Tibial nerve (tissue), 4 donors: ENCODE measurements around the gene M1AP. TPM values are rescaled to one million over a fixed set of nuclear protein-coding genes. Genes with fewer than 3 reads are reported as not detected.
A peak's percentile ranks its signal among the peaks of the same experiment; 100 is the strongest.

ENCODE experiments used
- DNase-seq, 2 donors: peaks; one replicate each; pipeline ENCODE4 v3.0.0-alpha.2; 2019; ENCODE audit warnings: low spot score in 2 of 2
- H3K27ac ChIP-seq, 4 donors: fragments of 200-600 bp; sonication (generic) in 3 of 4; one replicate each; pipeline ENCODE4 v1.5.1; 2017 to 2019; ENCODE audit warnings: mild to moderate bottlenecking in 1 of 4
- H3K27me3 ChIP-seq, 2 donors: fragments of 200-600 bp; sonication (generic) in 1 of 2; one replicate each; pipeline versions ENCODE4 v1.5.1 to v1.6.0; 2017 to 2019
- H3K36me3 ChIP-seq, 3 donors: fragments of 200-600 bp; sonication (generic); one replicate each; pipeline ENCODE4 v1.5.1; 2018 to 2019
- H3K4me1 ChIP-seq, 4 donors: fragments of 200-600 bp; sonication (generic) in 3 of 4; one replicate each; pipeline ENCODE4 v1.5.1; 2017 to 2019
- H3K4me3 ChIP-seq, 4 donors: fragments of 200-600 bp; sonication (generic) in 3 of 4; one replicate each; pipeline ENCODE4 v1.5.1; 2017 to 2019; ENCODE audit warnings: mild to moderate bottlenecking in 1 of 4, moderate library complexity in 1 of 4
- H3K9me3 ChIP-seq, 4 donors: fragments of 200-600 bp; sonication (generic) in 3 of 4; one replicate each; pipeline ENCODE4 v1.5.1; 2017 to 2019
- EP300 ChIP-seq, 2 donors: sonication (generic); formaldehyde crosslinking; IDR thresholded peaks; one replicate each; pipeline ENCODE4 v1.6.1; 2017; ENCODE audit warnings: antibody characterized with exemption in 2 of 2, mild to moderate bottlenecking in 1 of 2
- POLR2A ChIP-seq, 2 donors: fragments of 450-650 bp; IDR thresholded peaks; one replicate each; pipeline ENCODE4 v1.6.1; 2017; ENCODE audit warnings: antibody characterized with exemption in 2 of 2, mild to moderate bottlenecking in 2 of 2, moderate library complexity in 2 of 2
- WGBS, 2 donors: methylation state at CpG; one replicate each; pipeline ENCODE4 v1.1.5; 2018; 5-methylcytosine and 5-hydroxymethylcytosine counted together
- total RNA-seq, 4 donors: library from RNA; depleted of rRNA; stranded (reverse); fragments of >200 nt; gene quantifications; one replicate each; pipeline ENCODE4 v1.1.0, GENCODE V29; 2016
- TF ChIP-seq, protein P1 (sequence below), 5 experiments: fragments of 200-600 bp in 3 of 5; fragments of 450-650 bp in 2 of 5; sonication (generic) in 3 of 5; IDR thresholded peaks; one replicate each; pipeline ENCODE4 v1.5.1; 2016 to 2019; ENCODE audit warnings: antibody characterized with exemption in 5 of 5, mild to moderate bottlenecking in 3 of 5, moderate library complexity in 2 of 5

M1AP gene
- total RNA-seq, 4 donors from 2014 or later = 0.21 TPM; not detected in 3

DNA sequence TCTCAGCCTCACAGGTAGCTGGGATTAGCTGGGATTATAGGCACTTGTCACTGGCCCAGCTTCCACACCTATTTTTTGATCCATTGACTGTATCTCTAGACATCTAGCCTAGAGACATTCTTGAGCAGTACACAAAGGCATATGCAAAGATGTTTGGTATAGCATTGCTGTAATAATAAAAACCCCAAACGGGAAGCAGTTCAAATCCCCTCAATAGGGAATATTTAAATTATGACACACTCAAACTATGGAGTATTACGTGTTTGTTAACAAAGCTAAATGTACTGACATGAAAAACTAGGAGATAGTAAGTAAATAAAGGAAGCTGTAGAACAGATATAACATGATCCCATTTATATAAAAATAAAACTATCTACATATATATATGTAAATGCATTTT, 65.9 kb downstream of the M1AP start:
- Histone ChIP-seq H3K4me3 (no peak overlapping the region), H3K27me3 (no peaks in the 10 kb centered on the region), H3K36me3 (no peaks in the 10 kb centered on the region), H3K4me1 (peaks cover 0 to 32% (median 10%) of the 10 kb centered on the region in 4 donors), H3K27ac (peak overlapping the region in 1 of 4 donors; percentile 91), H3K9me3 (no peaks in the 10 kb centered on the region)
- DNase-seq = no peak
- TF ChIP-seq, protein P1, sequence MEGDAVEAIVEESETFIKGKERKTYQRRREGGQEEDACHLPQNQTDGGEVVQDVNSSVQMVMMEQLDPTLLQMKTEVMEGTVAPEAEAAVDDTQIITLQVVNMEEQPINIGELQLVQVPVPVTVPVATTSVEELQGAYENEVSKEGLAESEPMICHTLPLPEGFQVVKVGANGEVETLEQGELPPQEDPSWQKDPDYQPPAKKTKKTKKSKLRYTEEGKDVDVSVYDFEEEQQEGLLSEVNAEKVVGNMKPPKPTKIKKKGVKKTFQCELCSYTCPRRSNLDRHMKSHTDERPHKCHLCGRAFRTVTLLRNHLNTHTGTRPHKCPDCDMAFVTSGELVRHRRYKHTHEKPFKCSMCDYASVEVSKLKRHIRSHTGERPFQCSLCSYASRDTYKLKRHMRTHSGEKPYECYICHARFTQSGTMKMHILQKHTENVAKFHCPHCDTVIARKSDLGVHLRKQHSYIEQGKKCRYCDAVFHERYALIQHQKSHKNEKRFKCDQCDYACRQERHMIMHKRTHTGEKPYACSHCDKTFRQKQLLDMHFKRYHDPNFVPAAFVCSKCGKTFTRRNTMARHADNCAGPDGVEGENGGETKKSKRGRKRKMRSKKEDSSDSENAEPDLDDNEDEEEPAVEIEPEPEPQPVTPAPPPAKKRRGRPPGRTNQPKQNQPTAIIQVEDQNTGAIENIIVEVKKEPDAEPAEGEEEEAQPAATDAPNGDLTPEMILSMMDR (IDR thresholded peaks at IDR 0.05) = no peak
- TF ChIP-seq POLR2A (IDR thresholded peaks at IDR 0.05) (no peak), EP300 (IDR thresholded peaks at IDR 0.05) (no peak)
- 63 to 67% methylated on average over 2 of the region's 2 CpGs for WGBS, 2 donors

DNA sequence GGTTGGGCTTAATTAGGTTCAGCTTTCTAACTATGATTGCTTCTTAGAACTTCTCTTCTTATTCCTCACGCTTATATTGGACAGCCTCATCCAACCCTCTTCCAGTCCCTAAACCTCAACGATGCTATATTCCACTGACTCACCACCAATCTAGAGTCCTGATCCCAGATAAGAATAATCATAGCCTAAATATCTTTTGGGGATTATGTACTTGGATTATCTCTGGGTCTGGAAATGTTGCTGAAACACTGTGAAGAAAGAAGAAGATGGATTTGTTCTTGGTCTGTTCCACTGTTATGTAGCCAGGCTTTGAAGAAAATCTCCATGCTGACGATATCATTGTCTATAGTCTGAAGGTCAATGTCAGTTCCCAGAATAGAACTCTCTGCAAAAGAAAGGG, 66.7 kb downstream of the M1AP start:
- Histone ChIP-seq H3K27ac (no peak overlapping the region), H3K4me1 (peaks cover 0 to 34% (median 11%) of the 10 kb centered on the region in 4 donors), H3K9me3 (no peaks in the 10 kb centered on the region), H3K4me3 (no peak overlapping the region), H3K27me3 (no peaks in the 10 kb centered on the region), H3K36me3 (no peaks in the 10 kb centered on the region)
- DNase-seq = no peak
- WGBS, 2 donors = 85% methylated on average over 3 of the region's 3 CpGs
- no peak for TF ChIP-seq POLR2A (IDR thresholded peaks at IDR 0.05)
- TF ChIP-seq EP300 (IDR thresholded peaks at IDR 0.05) = no peak
- TF ChIP-seq, protein P1 (IDR thresholded peaks at IDR 0.05) = no peak

DNA sequence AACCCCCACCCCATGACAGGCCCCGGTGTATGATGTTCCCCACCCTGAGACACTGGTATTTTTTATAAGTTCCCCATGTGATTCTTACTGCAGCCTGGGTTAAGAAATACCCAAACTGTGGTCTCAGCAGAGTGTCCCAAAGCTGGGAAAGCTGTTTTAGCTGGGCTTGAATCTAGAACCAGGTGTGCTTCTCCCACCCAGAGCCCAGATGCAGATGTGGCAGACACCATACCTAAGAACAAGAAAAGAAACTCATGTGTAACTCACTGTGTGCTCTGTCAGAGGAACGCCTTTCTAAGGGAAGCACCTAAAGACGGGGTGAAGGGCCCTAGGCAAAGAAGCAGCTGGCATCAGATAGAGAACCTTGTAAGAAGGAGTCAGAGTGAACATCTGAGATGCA, 69.7 kb downstream of the M1AP start:
- H3K27ac ChIP-seq = peak overlapping the region in 1 of 4 donors; percentile 50
- 82 to 86% methylated on average over 3 of the region's 3 CpGs for WGBS, 2 donors
- TF ChIP-seq POLR2A (IDR thresholded peaks at IDR 0.05) = no peak
- no peak for TF ChIP-seq EP300 (IDR thresholded peaks at IDR 0.05)
- TF ChIP-seq, protein P1 (IDR thresholded peaks at IDR 0.05) = no peak
- no peaks in the 10 kb centered on the region for H3K27me3 ChIP-seq
- no peaks in the 10 kb centered on the region for H3K9me3 ChIP-seq
- DNase-seq = no peak
- peaks cover 0 to 14% (median 5%) of the 10 kb centered on the region in 4 donors for H3K4me1 ChIP-seq
- H3K4me3 ChIP-seq = no peak overlapping the region
- no peaks in the 10 kb centered on the region for H3K36me3 ChIP-seq

DNA sequence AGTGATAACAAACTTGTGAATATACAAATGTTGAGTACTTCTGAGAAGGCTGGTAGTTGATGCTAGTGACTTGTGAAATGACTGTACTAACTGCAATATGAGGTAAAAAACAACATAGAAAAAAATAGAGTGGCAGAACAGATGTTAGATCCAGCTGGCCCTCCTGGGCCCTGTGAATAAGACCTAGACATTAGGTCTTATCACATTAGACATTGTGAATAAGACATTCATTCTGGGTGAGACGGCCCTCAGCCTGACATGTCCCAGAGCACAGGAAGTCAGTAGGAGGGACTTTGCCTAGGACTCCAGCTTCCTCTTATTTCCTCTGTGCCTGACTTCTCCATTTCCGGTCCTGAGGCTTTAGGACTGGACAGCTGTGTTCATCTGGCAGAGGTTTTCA, 70.7 kb downstream of the M1AP start:
- Histone ChIP-seq H3K4me1 (peaks cover 0 to 6% (median 2%) of the 10 kb centered on the region in 4 donors), H3K27ac (peak overlapping the region in 2 of 4 donors; percentile 57 to 73), H3K4me3 (no peak overlapping the region), H3K36me3 (no peaks in the 10 kb centered on the region), H3K9me3 (no peaks in the 10 kb centered on the region), H3K27me3 (no peaks in the 10 kb centered on the region)
- DNase-seq = no peak
- WGBS, 2 donors = 28 to 32% methylated on average over 2 of the region's 2 CpGs
- TF ChIP-seq, protein P1 (IDR thresholded peaks at IDR 0.05) = no peak
- TF ChIP-seq EP300 (IDR thresholded peaks at IDR 0.05) (no peak), POLR2A (IDR thresholded peaks at IDR 0.05) (no peak)

DNA sequence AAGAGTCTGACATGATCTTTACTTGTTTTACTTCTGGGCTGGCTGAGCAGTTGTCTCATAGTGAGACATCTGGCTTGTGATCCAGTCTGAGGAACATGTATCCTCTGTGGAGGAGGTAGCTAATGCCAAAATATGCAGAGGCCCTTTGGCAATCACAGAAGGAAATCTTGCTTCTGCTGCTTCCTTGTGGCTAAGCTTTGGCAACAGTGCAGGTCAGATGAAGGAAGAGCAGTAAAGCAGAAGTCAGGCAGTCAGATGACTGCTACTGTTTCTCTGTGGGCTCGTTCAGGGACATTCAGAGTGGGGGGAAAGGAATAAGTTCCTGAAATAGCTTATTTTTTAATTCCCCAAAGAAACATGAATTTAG, 71.3 kb downstream of the M1AP start:
- no peaks in the 10 kb centered on the region for H3K36me3 ChIP-seq
- WGBS, 2 donors = 20 to 23% methylated on average over 1 of the region's 1 CpG
- peak in 1 of 2 donors; percentile 76 for DNase-seq
- peaks cover 0 to 6% (median 2%) of the 10 kb centered on the region in 4 donors for H3K4me1 ChIP-seq
- peak overlapping the region in 3 of 4 donors; percentile 5 to 73 (median 72) for H3K27ac ChIP-seq
- no peaks in the 10 kb centered on the region for H3K9me3 ChIP-seq
- H3K27me3 ChIP-seq = no peaks in the 10 kb centered on the region
- no peak overlapping the region for H3K4me3 ChIP-seq
- no peak for TF ChIP-seq POLR2A (IDR thresholded peaks at IDR 0.05)
- peak in 1 of 2 donors; percentile 90 for TF ChIP-seq EP300 (IDR thresholded peaks at IDR 0.05)
